HEK293 (cell line): Measurements from ENCODE around the gene RNASE4.
A peak's percentile ranks its signal among the peaks of the same experiment; 100 is the strongest.

Source experiments
- CTCF ChIA-PET: fragments of 350-600 bp; formaldehyde crosslinking; extraction: SDS; loops from one replicate; lab custom pipeline; 2021; ENCODE audit warnings: antibody characterized with exemption; lab: Yijun Ruan, JAX
- POLR2A ChIA-PET: fragments of 300-600 bp; formaldehyde crosslinking; extraction: SDS; loops from one replicate; lab custom pipeline; 2020; ENCODE audit warnings: antibody characterized with exemption, inconsistent platforms; lab: Yijun Ruan, JAX
- H3K27ac ChIP-seq: fragments of 200-500 bp; sonication (Bioruptor generic); 2 replicates; pipeline ENCODE4 v1.5.1; 2014; ENCODE audit warnings: low read depth, low read length, control low read depth, inconsistent platforms; ENCODE audit errors: extremely low read depth
- H3K36me3 ChIP-seq, 2 experiments: fragments of 200-500 bp in 1 of 2; sonication (Bioruptor generic) in 1 of 2; 1 replicate in 1 of 2; 2 replicates in 1 of 2; pipeline ENCODE4 v1.5.1; 2014 to 2017; ENCODE audit warnings: inconsistent platforms in 2 of 2, low read length in 2 of 2; ENCODE audit not compliant: control insufficient read depth in 2 of 2, insufficient read depth in 1 of 2
- H3K4me1 ChIP-seq: fragments of 200-500 bp; sonication (Bioruptor generic); 2 replicates; pipeline ENCODE4 v1.5.1; 2014; ENCODE audit warnings: mild to moderate bottlenecking, low read length, inconsistent platforms; ENCODE audit not compliant: control insufficient read depth, insufficient read depth
- H3K4me3 ChIP-seq: 2 replicates; pipeline ENCODE4 v1.5.1; 2011; ENCODE audit warnings: low read depth, mild to moderate bottlenecking, control low read depth, low read length, moderate library complexity
- H3K9me3 ChIP-seq: fragments of 200-500 bp; sonication (Bioruptor generic); 2 replicates; pipeline ENCODE4 v1.5.1; 2014; ENCODE audit warnings: low read depth, low read length, inconsistent platforms; ENCODE audit not compliant: control insufficient read depth, insufficient read depth
- ATF2 ChIP-seq: fragments of 450-650 bp; formaldehyde crosslinking; IDR thresholded peaks from 2 replicates; pipeline ENCODE4 v1.5.1; 2016; ENCODE audit warnings: missing biosample characterization, missing genetic modification characterization, low read depth
- MYNN ChIP-seq: fragments of 450-650 bp; formaldehyde crosslinking; IDR thresholded peaks from 2 replicates; pipeline ENCODE4 v1.5.1; 2016; ENCODE audit warnings: missing biosample characterization, missing genetic modification characterization, borderline replicate concordance
- PRDM1 ChIP-seq: fragments of 450-650 bp; formaldehyde crosslinking; IDR thresholded peaks from 2 replicates; pipeline ENCODE4; 2016; ENCODE audit warnings: missing biosample characterization, missing genetic modification characterization
- REPIN1 ChIP-seq: fragments of 450-650 bp; formaldehyde crosslinking; IDR thresholded peaks from 2 replicates; pipeline ENCODE4 v1.5.1; 2017; ENCODE audit warnings: missing biosample characterization, missing genetic modification characterization, low read depth
- WT1 ChIP-seq: fragments of 450-650 bp; formaldehyde crosslinking; IDR thresholded peaks from 2 replicates; pipeline ENCODE4 v1.5.1; 2016; ENCODE audit warnings: missing biosample characterization, missing genetic modification characterization
- ZEB2 ChIP-seq: fragments of 450-650 bp; formaldehyde crosslinking; IDR thresholded peaks from 2 replicates; pipeline ENCODE4 v1.5.1; 2016; ENCODE audit warnings: missing biosample characterization, missing genetic modification characterization
- ZNF112 ChIP-seq: fragments of 450-650 bp; formaldehyde crosslinking; IDR thresholded peaks from 2 replicates; pipeline ENCODE4 v1.5.0; 2017; ENCODE audit warnings: missing biosample characterization, missing genetic modification characterization
- ZNF132 ChIP-seq: fragments of 450-650 bp; formaldehyde crosslinking; IDR thresholded peaks from 2 replicates; pipeline ENCODE4 v1.5.1; 2017; ENCODE audit warnings: missing biosample characterization, missing genetic modification characterization, borderline replicate concordance
- ZNF239 ChIP-seq: fragments of 450-650 bp; formaldehyde crosslinking; IDR thresholded peaks from 2 replicates; pipeline ENCODE4 v1.5.1; 2016; ENCODE audit warnings: missing biosample characterization, missing genetic modification characterization
- ZNF362 ChIP-seq: fragments of 450-650 bp; formaldehyde crosslinking; IDR thresholded peaks from 2 replicates; pipeline ENCODE4 v1.5.1; 2016; ENCODE audit warnings: missing biosample characterization, missing genetic modification characterization
- ZNF391 ChIP-seq: fragments of 450-650 bp; formaldehyde crosslinking; IDR thresholded peaks from 2 replicates; pipeline ENCODE4 v1.5.1; 2016; ENCODE audit warnings: low read depth, missing biosample characterization, missing genetic modification characterization, borderline replicate concordance
- ZNF473 ChIP-seq: fragments of 450-650 bp; formaldehyde crosslinking; IDR thresholded peaks from 2 replicates; pipeline ENCODE4 v1.5.1; 2017; ENCODE audit warnings: missing biosample characterization, missing genetic modification characterization
- ZNF658 ChIP-seq: fragments of 450-650 bp; formaldehyde crosslinking; IDR thresholded peaks from 2 replicates; pipeline ENCODE4; 2016; ENCODE audit warnings: missing biosample characterization, missing genetic modification characterization
- ZNF677 ChIP-seq: fragments of 450-650 bp; IDR thresholded peaks from 2 replicates; pipeline ENCODE4 v1.5.0; 2018; ENCODE audit warnings: missing biosample characterization, mild to moderate bottlenecking, missing genetic modification characterization, moderate library complexity
- ZNF76 ChIP-seq: fragments of 450-650 bp; formaldehyde crosslinking; IDR thresholded peaks from 2 replicates; pipeline ENCODE4; 2016; ENCODE audit warnings: low read depth, missing biosample characterization, missing genetic modification characterization, borderline replicate concordance
- ZNF785 ChIP-seq: fragments of 450-650 bp; formaldehyde crosslinking; IDR thresholded peaks from 2 replicates; pipeline ENCODE4 v1.5.1; 2016; ENCODE audit warnings: missing biosample characterization, missing genetic modification characterization
- ZSCAN30 ChIP-seq: fragments of 450-650 bp; IDR thresholded peaks from 2 replicates; pipeline ENCODE4 v1.5.1; 2018; ENCODE audit warnings: missing biosample characterization, mild to moderate bottlenecking, missing genetic modification characterization, moderate library complexity
- TF ChIP-seq, protein P1 (sequence below): fragments of 450-650 bp; formaldehyde crosslinking; IDR thresholded peaks from 2 replicates; pipeline ENCODE4 v1.5.1; 2016; ENCODE audit warnings: missing biosample characterization, missing genetic modification characterization
- TF ChIP-seq, protein P2 (sequence below): fragments of 450-650 bp; formaldehyde crosslinking; IDR thresholded peaks from 2 replicates; pipeline ENCODE4 v1.5.1; 2016; ENCODE audit warnings: missing biosample characterization, missing genetic modification characterization
- TF ChIP-seq, protein P3 (sequence below): fragments of 450-650 bp; formaldehyde crosslinking; IDR thresholded peaks from 2 replicates; pipeline ENCODE4 v1.5.1; 2016; ENCODE audit warnings: missing biosample characterization, missing genetic modification characterization
- TF ChIP-seq, protein P4 (sequence below): fragments of 450-650 bp; formaldehyde crosslinking; IDR thresholded peaks from 2 replicates; pipeline ENCODE4 v1.5.1; 2016; ENCODE audit warnings: missing biosample characterization, missing genetic modification characterization

RNASE4 gene

GRCh38 chr14:20690848-20691640 lies 6.7 kb downstream of the RNASE4 start (continued):
- TF ChIP-seq, protein P1, sequence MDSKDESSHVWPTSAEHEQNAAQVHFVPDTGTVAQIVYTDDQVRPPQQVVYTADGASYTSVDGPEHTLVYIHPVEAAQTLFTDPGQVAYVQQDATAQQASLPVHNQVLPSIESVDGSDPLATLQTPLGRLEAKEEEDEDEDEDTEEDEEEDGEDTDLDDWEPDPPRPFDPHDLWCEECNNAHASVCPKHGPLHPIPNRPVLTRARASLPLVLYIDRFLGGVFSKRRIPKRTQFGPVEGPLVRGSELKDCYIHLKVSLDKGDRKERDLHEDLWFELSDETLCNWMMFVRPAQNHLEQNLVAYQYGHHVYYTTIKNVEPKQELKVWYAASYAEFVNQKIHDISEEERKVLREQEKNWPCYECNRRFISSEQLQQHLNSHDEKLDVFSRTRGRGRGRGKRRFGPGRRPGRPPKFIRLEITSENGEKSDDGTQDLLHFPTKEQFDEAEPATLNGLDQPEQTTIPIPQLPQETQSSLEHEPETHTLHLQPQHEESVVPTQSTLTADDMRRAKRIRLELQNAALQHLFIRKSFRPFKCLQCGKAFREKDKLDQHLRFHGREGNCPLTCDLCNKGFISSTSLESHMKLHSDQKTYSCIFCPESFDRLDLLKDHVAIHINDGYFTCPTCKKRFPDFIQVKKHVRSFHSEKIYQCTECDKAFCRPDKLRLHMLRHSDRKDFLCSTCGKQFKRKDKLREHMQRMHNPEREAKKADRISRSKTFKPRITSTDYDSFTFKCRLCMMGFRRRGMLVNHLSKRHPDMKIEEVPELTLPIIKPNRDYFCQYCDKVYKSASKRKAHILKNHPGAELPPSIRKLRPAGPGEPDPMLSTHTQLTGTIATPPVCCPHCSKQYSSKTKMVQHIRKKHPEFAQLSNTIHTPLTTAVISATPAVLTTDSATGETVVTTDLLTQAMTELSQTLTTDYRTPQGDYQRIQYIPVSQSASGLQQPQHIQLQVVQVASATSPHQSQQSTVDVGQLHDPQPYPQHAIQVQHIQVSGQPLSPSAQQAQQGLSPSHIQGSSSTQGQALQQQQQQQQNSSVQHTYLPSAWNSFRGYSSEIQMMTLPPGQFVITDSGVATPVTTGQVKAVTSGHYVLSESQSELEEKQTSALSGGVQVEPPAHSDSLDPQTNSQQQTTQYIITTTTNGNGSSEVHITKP (tag by site-specific recombination) = peak; percentile 100
- TF ChIP-seq, all 188 proteins: peak for 15

GRCh38 chr14:20692116-20692751 lies 7.9 kb downstream of the RNASE4 start:
- CTCF ChIA-PET = interaction anchor here (1.1 to 2.3 kb wide), 10 partner anchors 8 to 365 kb away, joined by 4 to 28 read pairs (median 7); no protein-coding TSS in a partner anchor
- POLR2A ChIA-PET = no interaction called here
- no peaks in the 10 kb centered on the region for H3K9me3 ChIP-seq
- H3K4me3 ChIP-seq = no peak overlapping the region
- H3K36me3 ChIP-seq = no peaks in the 10 kb centered on the region
- TF ChIP-seq ATF2 (tag by site-specific recombination) = no peak
- TF ChIP-seq ZNF132 (tag by site-specific recombination) = no peak
- TF ChIP-seq, protein P2, sequence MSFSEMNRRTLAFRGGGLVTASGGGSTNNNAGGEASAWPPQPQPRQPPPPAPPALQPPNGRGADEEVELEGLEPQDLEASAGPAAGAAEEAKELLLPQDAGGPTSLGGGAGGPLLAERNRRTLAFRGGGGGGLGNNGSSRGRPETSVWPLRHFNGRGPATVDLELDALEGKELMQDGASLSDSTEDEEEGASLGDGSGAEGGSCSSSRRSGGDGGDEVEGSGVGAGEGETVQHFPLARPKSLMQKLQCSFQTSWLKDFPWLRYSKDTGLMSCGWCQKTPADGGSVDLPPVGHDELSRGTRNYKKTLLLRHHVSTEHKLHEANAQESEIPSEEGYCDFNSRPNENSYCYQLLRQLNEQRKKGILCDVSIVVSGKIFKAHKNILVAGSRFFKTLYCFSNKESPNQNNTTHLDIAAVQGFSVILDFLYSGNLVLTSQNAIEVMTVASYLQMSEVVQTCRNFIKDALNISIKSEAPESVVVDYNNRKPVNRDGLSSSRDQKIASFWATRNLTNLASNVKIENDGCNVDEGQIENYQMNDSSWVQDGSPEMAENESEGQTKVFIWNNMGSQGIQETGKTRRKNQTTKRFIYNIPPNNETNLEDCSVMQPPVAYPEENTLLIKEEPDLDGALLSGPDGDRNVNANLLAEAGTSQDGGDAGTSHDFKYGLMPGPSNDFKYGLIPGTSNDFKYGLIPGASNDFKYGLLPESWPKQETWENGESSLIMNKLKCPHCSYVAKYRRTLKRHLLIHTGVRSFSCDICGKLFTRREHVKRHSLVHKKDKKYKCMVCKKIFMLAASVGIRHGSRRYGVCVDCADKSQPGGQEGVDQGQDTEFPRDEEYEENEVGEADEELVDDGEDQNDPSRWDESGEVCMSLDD = no peak
- no peak for TF ChIP-seq REPIN1 (tag by site-specific recombination)
- no peak for TF ChIP-seq ZSCAN30 (tag by site-specific recombination)
- TF ChIP-seq ZNF76 = no peak
- no peak for TF ChIP-seq ZNF391 (tag by site-specific recombination)
- no peak for TF ChIP-seq ZNF473
- no peak for TF ChIP-seq ZEB2 (tag by site-specific recombination)
- TF ChIP-seq ZNF658 (tag by site-specific recombination) = no peak
- TF ChIP-seq, protein P3, sequence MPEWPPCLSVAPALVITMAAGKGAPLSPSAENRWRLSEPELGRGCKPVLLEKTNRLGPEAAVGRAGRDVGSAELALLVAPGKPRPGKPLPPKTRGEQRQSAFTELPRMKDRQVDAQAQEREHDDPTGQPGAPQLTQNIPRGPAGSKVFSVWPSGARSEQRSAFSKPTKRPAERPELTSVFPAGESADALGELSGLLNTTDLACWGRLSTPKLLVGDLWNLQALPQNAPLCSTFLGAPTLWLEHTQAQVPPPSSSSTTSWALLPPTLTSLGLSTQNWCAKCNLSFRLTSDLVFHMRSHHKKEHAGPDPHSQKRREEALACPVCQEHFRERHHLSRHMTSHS (tag by site-specific recombination) = no peak
- no peak for TF ChIP-seq ZNF362 (tag by site-specific recombination)
- no peak for TF ChIP-seq ZNF677 (tag by site-specific recombination)
- TF ChIP-seq PRDM1 (tag by site-specific recombination) = no peak
- no peak for TF ChIP-seq ZNF239 (tag by site-specific recombination)
- no peak for TF ChIP-seq MYNN (tag by site-specific recombination)
- TF ChIP-seq WT1 (tag by site-specific recombination) = no peak
- no peak for TF ChIP-seq ZNF112 (tag by site-specific recombination)
- TF ChIP-seq ZNF785 (tag by site-specific recombination) = no peak
- TF ChIP-seq, protein P4, sequence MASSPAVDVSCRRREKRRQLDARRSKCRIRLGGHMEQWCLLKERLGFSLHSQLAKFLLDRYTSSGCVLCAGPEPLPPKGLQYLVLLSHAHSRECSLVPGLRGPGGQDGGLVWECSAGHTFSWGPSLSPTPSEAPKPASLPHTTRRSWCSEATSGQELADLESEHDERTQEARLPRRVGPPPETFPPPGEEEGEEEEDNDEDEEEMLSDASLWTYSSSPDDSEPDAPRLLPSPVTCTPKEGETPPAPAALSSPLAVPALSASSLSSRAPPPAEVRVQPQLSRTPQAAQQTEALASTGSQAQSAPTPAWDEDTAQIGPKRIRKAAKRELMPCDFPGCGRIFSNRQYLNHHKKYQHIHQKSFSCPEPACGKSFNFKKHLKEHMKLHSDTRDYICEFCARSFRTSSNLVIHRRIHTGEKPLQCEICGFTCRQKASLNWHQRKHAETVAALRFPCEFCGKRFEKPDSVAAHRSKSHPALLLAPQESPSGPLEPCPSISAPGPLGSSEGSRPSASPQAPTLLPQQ (tag by site-specific recombination) = no peak
- H3K4me1 ChIP-seq = no peaks in the 10 kb centered on the region
- no peak overlapping the region for H3K27ac ChIP-seq
